Measurements from ENCODE around the gene BPIFB4.

BPIFB4 gene

GRCh38 chr20:33076662-33077372 is 2.6 kb upstream of the BPIFB4 start:
- Histone ChIP-seq H3K9me3 (ENCODE audit: control insufficient read depth, low read length) (peaks cover 5% of the 10 kb centered on the region), H3K27me3 (ENCODE audit: control insufficient read depth in 1 of 2, insufficient read depth in 1 of 2, low read length in 2 of 2) (peaks cover 30 to 89% of the 10 kb centered on the region in 2 experiments), H3K4me2 (ENCODE audit: low read length, poor library complexity, severe bottlenecking) (no peak overlapping the region), H3K27ac (ENCODE audit: low read length, poor library complexity, severe bottlenecking) (no peak overlapping the region), H3K4me1 (ENCODE audit: control insufficient read depth, insufficient read depth, low read depth, low read length) (peaks cover 2% of the 10 kb centered on the region), H2AK5ac (ENCODE audit: low read length, severe bottlenecking) (no peak overlapping the region), H3K18ac (ENCODE audit: low read depth in 1 of 2, low read length in 2 of 2) (no peak overlapping the region), H3K14ac (ENCODE audit: low read length in 2 of 2) (no peak overlapping the region), H2AFZ (ENCODE audit: low read depth, low read length) (no peak overlapping the region), H3K9ac (ENCODE audit: low read length) (no peak overlapping the region), H3K4me3 (ENCODE audit: insufficient read depth in 1 of 2, low read depth in 1 of 2, low read length in 2 of 2) (no peak overlapping the region), H2BK120ac (ENCODE audit: low read depth, low read length) (no peak overlapping the region), H2BK12ac (ENCODE audit: low read length in 2 of 2) (no peak overlapping the region), H4K91ac (ENCODE audit: low read length) (no peak overlapping the region), H2BK15ac (ENCODE audit: low read depth, poor library complexity, severe bottlenecking) (no peak overlapping the region), H2BK5ac (ENCODE audit: low read depth, low read length, poor library complexity, severe bottlenecking) (no peak overlapping the region), H3K79me1 (replicated peaks; ENCODE audit: low read length, poor library complexity, severe bottlenecking) (no peaks in the 10 kb centered on the region), H3K36me3 (ENCODE audit: control insufficient read depth in 1 of 2, insufficient read depth in 2 of 2, low read depth in 1 of 2, low read length in 2 of 2) (no peaks in the 10 kb centered on the region), H3K4ac (ENCODE audit: low read depth in 1 of 2, low read length in 2 of 2) (no peak overlapping the region), H3K23ac (ENCODE audit: low read length in 2 of 2) (no peak overlapping the region), H4K8ac (ENCODE audit: low read length) (no peak overlapping the region)
- 46% methylated on average over 4 of the region's 6 CpGs for WGBS
- DNase-seq, result no peak

- no peak overlapping the region for H3K14ac ChIP-seq (ENCODE audit: low read length in 2 of 2)
- no peak overlapping the region for H3K9ac ChIP-seq (ENCODE audit: low read length)
- no peak overlapping the region for H2AK5ac ChIP-seq (ENCODE audit: low read length, severe bottlenecking)
- no peak overlapping the region for H2AFZ ChIP-seq (ENCODE audit: low read depth, low read length)
- DNase-seq, result no peak
- no peak overlapping the region for H3K4ac ChIP-seq (ENCODE audit: low read depth in 1 of 2, low read length in 2 of 2)
- no peak overlapping the region for H3K4me2 ChIP-seq (ENCODE audit: low read length, poor library complexity, severe bottlenecking)
- peaks cover 18 to 65% of the 10 kb centered on the region in 2 experiments for H3K27me3 ChIP-seq (ENCODE audit: control insufficient read depth in 1 of 2, insufficient read depth in 1 of 2, low read length in 2 of 2)
- H3K27ac ChIP-seq (ENCODE audit: low read length, poor library complexity, severe bottlenecking), result no peak overlapping the region
- H3K36me3 ChIP-seq (ENCODE audit: control insufficient read depth in 1 of 2, insufficient read depth in 2 of 2, low read depth in 1 of 2, low read length in 2 of 2), result peaks cover 0 to 3% of the 10 kb centered on the region in 2 experiments
- no peak overlapping the region for H2BK120ac ChIP-seq (ENCODE audit: low read depth, low read length)
- H4K8ac ChIP-seq (ENCODE audit: low read length), result no peak overlapping the region
- no peak overlapping the region for H2BK5ac ChIP-seq (ENCODE audit: low read depth, low read length, poor library complexity, severe bottlenecking)
- WGBS, result 72% methylated on average over 5 of the region's 7 CpGs
- H3K9me3 ChIP-seq (ENCODE audit: control insufficient read depth, low read length), result no peaks in the 10 kb centered on the region
- peak overlapping the region in 1 of 2 experiments; percentile 41 for H3K4me3 ChIP-seq (ENCODE audit: insufficient read depth in 1 of 2, low read depth in 1 of 2, low read length in 2 of 2)
- no peak overlapping the region for H3K23ac ChIP-seq (ENCODE audit: low read length in 2 of 2)
- no peak overlapping the region for H4K91ac ChIP-seq (ENCODE audit: low read length)
- H2BK15ac ChIP-seq (ENCODE audit: low read depth, poor library complexity, severe bottlenecking), result no peak overlapping the region
- no peak overlapping the region for H2BK12ac ChIP-seq (ENCODE audit: low read length in 2 of 2)
- no peaks in the 10 kb centered on the region for H3K79me1 ChIP-seq (replicated peaks; ENCODE audit: low read length, poor library complexity, severe bottlenecking)
- H3K18ac ChIP-seq (ENCODE audit: low read depth in 1 of 2, low read length in 2 of 2), result no peak overlapping the region
- H3K4me1 ChIP-seq (ENCODE audit: control insufficient read depth, insufficient read depth, low read depth, low read length), result peaks cover 2% of the 10 kb centered on the region
Observed at GRCh38 chr20:33081411-33082154, 2.1 kb downstream of the BPIFB4 start.

GRCh38 chr20:33082546-33082945 is 3.1 kb downstream of the BPIFB4 start:
- no peak for DNase-seq
- Histone ChIP-seq H3K27me3 (ENCODE audit: control insufficient read depth in 1 of 2, insufficient read depth in 1 of 2, low read length in 2 of 2) (peaks cover 13 to 64% of the 10 kb centered on the region in 2 experiments), H3K36me3 (ENCODE audit: control insufficient read depth in 1 of 2, insufficient read depth in 2 of 2, low read depth in 1 of 2, low read length in 2 of 2) (peaks cover 0 to 3% of the 10 kb centered on the region in 2 experiments)

GRCh38 chr20:33083544-33084340 is 4.3 kb downstream of the BPIFB4 start:
- Histone ChIP-seq H3K9me3 (ENCODE audit: control insufficient read depth, low read length) (no peaks in the 10 kb centered on the region), H3K14ac (ENCODE audit: low read length in 2 of 2) (no peak overlapping the region), H2AFZ (ENCODE audit: low read depth, low read length) (no peak overlapping the region), H2BK120ac (ENCODE audit: low read depth, low read length) (no peak overlapping the region), H2BK15ac (ENCODE audit: low read depth, poor library complexity, severe bottlenecking) (no peak overlapping the region), H4K8ac (ENCODE audit: low read length) (no peak overlapping the region), H3K4ac (ENCODE audit: low read depth in 1 of 2, low read length in 2 of 2) (no peak overlapping the region), H2BK5ac (ENCODE audit: low read depth, low read length, poor library complexity, severe bottlenecking) (no peak overlapping the region), H3K27me3 (ENCODE audit: control insufficient read depth in 1 of 2, insufficient read depth in 1 of 2, low read length in 2 of 2) (peaks cover 4 to 63% of the 10 kb centered on the region in 2 experiments), H3K18ac (ENCODE audit: low read depth in 1 of 2, low read length in 2 of 2) (no peak overlapping the region), H3K4me3 (ENCODE audit: insufficient read depth in 1 of 2, low read depth in 1 of 2, low read length in 2 of 2) (no peak overlapping the region), H3K36me3 (ENCODE audit: control insufficient read depth in 1 of 2, insufficient read depth in 2 of 2, low read depth in 1 of 2, low read length in 2 of 2) (peaks cover 0 to 3% of the 10 kb centered on the region in 2 experiments), H2BK12ac (ENCODE audit: low read length in 2 of 2) (no peak overlapping the region), H3K9ac (ENCODE audit: low read length) (no peak overlapping the region), H3K4me2 (ENCODE audit: low read length, poor library complexity, severe bottlenecking) (no peak overlapping the region), H3K23ac (ENCODE audit: low read length in 2 of 2) (no peak overlapping the region), H4K91ac (ENCODE audit: low read length) (no peak overlapping the region), H2AK5ac (ENCODE audit: low read length, severe bottlenecking) (no peak overlapping the region), H3K27ac (ENCODE audit: low read length, poor library complexity, severe bottlenecking) (no peak overlapping the region), H3K79me1 (replicated peaks; ENCODE audit: low read length, poor library complexity, severe bottlenecking) (no peaks in the 10 kb centered on the region), H3K4me1 (ENCODE audit: control insufficient read depth, insufficient read depth, low read depth, low read length) (no peaks in the 10 kb centered on the region)
- no peak for DNase-seq
- WGBS, result 90% methylated on average over 18 of the region's 20 CpGs

More at GRCh38 chr20:33082546-33082945, 3.1 kb downstream of the BPIFB4 start:
- WGBS, result 88% methylated on average over 6 of the region's 6 CpGs
- Histone ChIP-seq H2BK15ac (ENCODE audit: low read depth, poor library complexity, severe bottlenecking) (no peak overlapping the region), H4K91ac (ENCODE audit: low read length) (no peak overlapping the region), H3K9ac (ENCODE audit: low read length) (no peak overlapping the region), H3K4me1 (ENCODE audit: control insufficient read depth, insufficient read depth, low read depth, low read length) (no peaks in the 10 kb centered on the region), H2BK12ac (ENCODE audit: low read length in 2 of 2) (no peak overlapping the region), H3K23ac (ENCODE audit: low read length in 2 of 2) (no peak overlapping the region), H3K79me1 (replicated peaks; ENCODE audit: low read length, poor library complexity, severe bottlenecking) (no peaks in the 10 kb centered on the region), H2AFZ (ENCODE audit: low read depth, low read length) (no peak overlapping the region), H3K4me3 (ENCODE audit: insufficient read depth in 1 of 2, low read depth in 1 of 2, low read length in 2 of 2) (no peak overlapping the region), H2AK5ac (ENCODE audit: low read length, severe bottlenecking) (no peak overlapping the region), H2BK5ac (ENCODE audit: low read depth, low read length, poor library complexity, severe bottlenecking) (no peak overlapping the region), H3K4ac (ENCODE audit: low read depth in 1 of 2, low read length in 2 of 2) (no peak overlapping the region), H3K4me2 (ENCODE audit: low read length, poor library complexity, severe bottlenecking) (no peak overlapping the region), H3K18ac (ENCODE audit: low read depth in 1 of 2, low read length in 2 of 2) (no peak overlapping the region), H3K9me3 (ENCODE audit: control insufficient read depth, low read length) (no peaks in the 10 kb centered on the region), H2BK120ac (ENCODE audit: low read depth, low read length) (no peak overlapping the region), H3K14ac (ENCODE audit: low read length in 2 of 2) (no peak overlapping the region), H4K8ac (ENCODE audit: low read length) (no peak overlapping the region), H3K27ac (ENCODE audit: low read length, poor library complexity, severe bottlenecking) (no peak overlapping the region)

Data from mesenchymal stem cell (in vitro differentiated cells and primary cell).